Measurements from ENCODE around the gene PPP2R3C.
"Not testable (repeated sequence)": the region's sequence is repeated elsewhere in the genome, so short reads cannot be mapped to it uniquely, and the experiment has no call there.

PPP2R3C gene

DNA sequence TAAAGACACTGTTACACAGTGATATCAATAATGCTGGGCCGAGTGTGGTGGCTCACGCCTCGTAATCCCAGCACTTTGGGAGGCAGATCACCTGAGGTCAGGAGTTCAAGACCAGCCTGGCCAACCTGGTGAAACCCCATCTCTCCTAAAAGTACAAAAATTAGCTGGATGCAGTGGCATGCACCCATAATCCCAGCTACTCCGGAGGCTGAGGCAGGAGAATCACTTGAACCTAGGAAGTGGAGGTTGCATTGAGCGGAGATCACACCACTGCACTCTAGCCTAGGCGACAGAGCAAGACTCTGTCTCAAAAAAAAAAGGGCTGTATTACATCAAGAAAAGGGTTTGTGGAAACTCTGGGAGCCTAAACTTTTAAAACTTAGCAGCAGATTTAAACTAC is 27.1 kb downstream of the PPP2R3C start:
- H3K4me3 ChIP-seq (ENCODE audit: low read length in 2 of 2); H3K27me3 ChIP-seq (ENCODE audit: control insufficient read depth in 1 of 2, insufficient read depth in 2 of 2, low read length in 2 of 2); H3K9ac ChIP-seq (ENCODE audit: low read length in 2 of 2); H3K27ac ChIP-seq (ENCODE audit: low read length); H3K4me1 ChIP-seq (ENCODE audit: control insufficient read depth, insufficient read depth, low read length); H3K9me3 ChIP-seq (ENCODE audit: control insufficient read depth in 2 of 2, low read length in 2 of 2): not testable (repeated sequence)
- H3K36me3 ChIP-seq (ENCODE audit: control insufficient read depth in 2 of 2, insufficient read depth in 2 of 2, low read length in 2 of 2) = peaks cover 22 to 28% of the 10 kb centered on the region in 2 donors

DNA sequence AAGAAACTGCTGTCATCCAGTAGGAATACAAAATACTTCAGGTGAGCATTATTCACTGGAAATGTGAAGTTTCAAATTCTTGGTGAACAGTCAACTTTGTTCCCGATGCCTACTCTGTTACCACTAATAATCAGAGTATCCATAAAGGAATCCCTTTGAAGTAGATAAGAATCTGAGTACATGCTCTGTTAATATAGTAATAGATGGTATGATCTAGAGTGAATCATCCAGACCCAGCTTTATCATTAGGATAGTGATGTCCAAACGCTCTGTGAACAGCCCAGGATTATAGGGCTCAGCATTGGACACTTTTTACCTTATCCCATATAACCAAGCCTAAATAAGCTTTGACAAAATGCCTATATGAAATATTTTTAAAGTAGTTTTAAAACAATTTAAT is 33.3 kb downstream of the PPP2R3C start:
- Histone ChIP-seq H3K4me3 (ENCODE audit: low read length in 2 of 2) (no peak overlapping the region), H3K27me3 (ENCODE audit: control insufficient read depth in 1 of 2, insufficient read depth in 2 of 2, low read length in 2 of 2) (no peaks in the 10 kb centered on the region), H3K4me1 (ENCODE audit: control insufficient read depth, insufficient read depth, low read length) (no peaks in the 10 kb centered on the region), H3K36me3 (ENCODE audit: control insufficient read depth in 2 of 2, insufficient read depth in 2 of 2, low read length in 2 of 2) (peaks cover 16 to 22% of the 10 kb centered on the region in 2 donors), H3K9ac (ENCODE audit: low read length in 2 of 2) (no peak overlapping the region), H3K9me3 (ENCODE audit: control insufficient read depth in 2 of 2, low read length in 2 of 2) (no peaks in the 10 kb centered on the region), H3K27ac (ENCODE audit: low read length) (no peak overlapping the region)

DNA sequence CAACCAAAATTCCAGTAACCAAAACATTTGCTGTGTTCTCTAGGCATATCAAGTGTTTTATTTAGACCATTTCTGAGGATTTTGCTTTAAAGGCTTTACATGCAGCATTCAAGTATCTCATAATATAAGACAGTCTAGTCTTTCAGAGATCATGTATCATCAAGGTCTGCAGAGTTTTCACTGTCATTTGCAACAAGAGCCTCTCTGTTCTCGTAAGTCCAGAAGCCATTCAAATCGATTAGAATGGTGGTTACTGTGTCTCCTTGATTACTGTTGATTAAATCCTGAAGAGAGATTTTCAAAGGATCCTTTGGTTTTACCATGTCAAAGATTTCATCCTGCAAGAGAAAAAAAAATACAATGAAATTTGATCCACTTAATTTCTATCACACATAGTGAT is 36.3 kb downstream of the PPP2R3C start:
- Histone ChIP-seq H3K9me3 (ENCODE audit: control insufficient read depth in 2 of 2, low read length in 2 of 2) (no peaks in the 10 kb centered on the region), H3K27me3 (ENCODE audit: control insufficient read depth in 1 of 2, insufficient read depth in 2 of 2, low read length in 2 of 2) (no peaks in the 10 kb centered on the region), H3K36me3 (ENCODE audit: control insufficient read depth in 2 of 2, insufficient read depth in 2 of 2, low read length in 2 of 2) (peaks cover 19 to 23% of the 10 kb centered on the region in 2 donors), H3K9ac (ENCODE audit: low read length in 2 of 2) (no peak overlapping the region), H3K27ac (ENCODE audit: low read length) (no peak overlapping the region), H3K4me1 (ENCODE audit: control insufficient read depth, insufficient read depth, low read length) (no peaks in the 10 kb centered on the region), H3K4me3 (ENCODE audit: low read length in 2 of 2) (no peak overlapping the region)

DNA sequence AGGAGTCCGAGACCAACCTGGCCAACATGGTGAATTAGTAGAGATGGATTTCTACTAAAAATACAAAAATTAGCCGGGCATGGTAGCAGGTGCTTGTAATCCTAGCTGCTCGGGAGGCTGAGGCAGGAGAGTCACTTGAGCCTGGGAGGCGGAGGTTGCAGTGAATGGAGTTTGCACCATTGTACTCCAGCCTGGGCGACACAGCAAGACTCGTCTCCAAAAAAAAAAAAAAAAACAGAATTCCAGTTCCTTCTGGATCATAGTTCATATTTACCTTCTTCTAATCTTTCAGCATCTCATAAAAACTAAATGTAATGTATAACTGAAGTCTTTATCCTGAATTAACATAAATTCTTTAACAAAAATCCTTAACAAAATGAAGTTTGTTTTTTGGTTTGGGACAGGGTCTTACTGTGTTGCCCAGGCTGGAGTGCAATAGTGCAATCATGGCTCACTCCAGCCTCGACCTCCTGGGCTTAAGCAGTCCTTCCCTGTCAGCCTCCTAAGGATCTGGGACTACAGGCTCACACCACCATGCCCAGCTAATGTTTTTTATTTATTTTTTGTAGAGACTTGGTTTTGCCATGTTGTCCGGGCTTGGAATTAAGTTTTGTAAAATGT is 38.1 kb downstream of the PPP2R3C start:
- no peak overlapping the region for H3K27ac ChIP-seq (ENCODE audit: low read length)
- H3K36me3 ChIP-seq (ENCODE audit: control insufficient read depth in 2 of 2, insufficient read depth in 2 of 2, low read length in 2 of 2) = peaks cover 18 to 36% of the 10 kb centered on the region in 2 donors

DNA sequence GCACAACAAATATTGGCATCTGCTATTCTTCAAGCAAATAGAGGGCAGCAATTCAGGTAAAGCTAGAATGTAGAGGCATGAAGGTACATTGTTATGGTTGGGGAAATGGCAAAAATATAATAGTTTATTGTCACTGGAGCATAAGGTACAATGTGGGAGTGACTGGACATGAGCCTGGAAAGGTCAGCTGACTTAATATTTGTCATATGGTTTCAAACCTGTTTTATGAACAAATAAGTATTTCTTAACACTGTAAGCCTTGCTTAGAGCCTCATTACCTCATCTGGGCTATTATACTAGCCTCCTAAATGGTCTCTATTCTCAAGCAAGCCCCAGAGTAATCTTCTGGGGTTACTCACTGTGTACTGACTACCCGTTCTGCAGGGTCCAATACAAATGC is 42.0 kb downstream of the PPP2R3C start:
- Histone ChIP-seq H3K9me3 (ENCODE audit: control insufficient read depth in 2 of 2, low read length in 2 of 2) (no peaks in the 10 kb centered on the region), H3K36me3 (ENCODE audit: control insufficient read depth in 2 of 2, insufficient read depth in 2 of 2, low read length in 2 of 2) (peaks cover 14 to 31% of the 10 kb centered on the region in 2 donors), H3K27me3 (ENCODE audit: control insufficient read depth in 1 of 2, insufficient read depth in 2 of 2, low read length in 2 of 2) (no peaks in the 10 kb centered on the region), H3K4me1 (ENCODE audit: control insufficient read depth, insufficient read depth, low read length) (no peaks in the 10 kb centered on the region), H3K9ac (ENCODE audit: low read length in 2 of 2) (no peak overlapping the region), H3K4me3 (ENCODE audit: low read length in 2 of 2) (no peak overlapping the region), H3K27ac (ENCODE audit: low read length) (no peak overlapping the region)

More for the DNA sequence above, 38.1 kb downstream of the PPP2R3C start:
- Histone ChIP-seq H3K27me3 (ENCODE audit: control insufficient read depth in 1 of 2, insufficient read depth in 2 of 2, low read length in 2 of 2) (no peaks in the 10 kb centered on the region), H3K4me1 (ENCODE audit: control insufficient read depth, insufficient read depth, low read length) (no peaks in the 10 kb centered on the region), H3K4me3 (ENCODE audit: low read length in 2 of 2) (no peak overlapping the region), H3K9me3 (ENCODE audit: control insufficient read depth in 2 of 2, low read length in 2 of 2) (no peaks in the 10 kb centered on the region), H3K9ac (ENCODE audit: low read length in 2 of 2) (no peak overlapping the region)

DNA sequence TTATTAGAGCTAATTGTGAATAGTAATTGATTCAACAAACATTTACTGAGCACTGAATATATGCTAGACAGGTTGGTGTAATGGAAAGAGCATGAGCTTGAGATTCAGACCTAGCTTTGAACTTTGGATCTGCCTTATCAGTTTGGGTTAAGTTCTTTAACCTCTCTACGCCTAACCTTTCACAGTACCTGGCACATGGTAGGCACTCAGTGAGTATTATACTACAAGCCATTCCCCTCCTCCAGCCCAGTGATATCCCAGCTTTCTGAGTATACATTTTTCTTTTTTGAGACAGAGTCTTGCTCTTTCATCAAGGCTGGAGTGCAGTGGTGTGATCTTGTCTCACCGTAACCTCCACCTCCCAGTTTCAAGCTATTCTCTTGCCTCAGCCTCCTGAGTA is 43.7 kb downstream of the PPP2R3C start:
- H3K9me3 ChIP-seq (ENCODE audit: control insufficient read depth in 2 of 2, low read length in 2 of 2) = no peaks in the 10 kb centered on the region
- H3K9ac ChIP-seq (ENCODE audit: low read length in 2 of 2) = no peak overlapping the region
- H3K27ac ChIP-seq (ENCODE audit: low read length) = no peak overlapping the region
- H3K4me1 ChIP-seq (ENCODE audit: control insufficient read depth, insufficient read depth, low read length) = no peaks in the 10 kb centered on the region
- H3K4me3 ChIP-seq (ENCODE audit: low read length in 2 of 2) = no peak overlapping the region
- H3K27me3 ChIP-seq (ENCODE audit: control insufficient read depth in 1 of 2, insufficient read depth in 2 of 2, low read length in 2 of 2) = no peaks in the 10 kb centered on the region
- H3K36me3 ChIP-seq (ENCODE audit: control insufficient read depth in 2 of 2, insufficient read depth in 2 of 2, low read length in 2 of 2) = peaks cover 14 to 32% of the 10 kb centered on the region in 2 donors

DNA sequence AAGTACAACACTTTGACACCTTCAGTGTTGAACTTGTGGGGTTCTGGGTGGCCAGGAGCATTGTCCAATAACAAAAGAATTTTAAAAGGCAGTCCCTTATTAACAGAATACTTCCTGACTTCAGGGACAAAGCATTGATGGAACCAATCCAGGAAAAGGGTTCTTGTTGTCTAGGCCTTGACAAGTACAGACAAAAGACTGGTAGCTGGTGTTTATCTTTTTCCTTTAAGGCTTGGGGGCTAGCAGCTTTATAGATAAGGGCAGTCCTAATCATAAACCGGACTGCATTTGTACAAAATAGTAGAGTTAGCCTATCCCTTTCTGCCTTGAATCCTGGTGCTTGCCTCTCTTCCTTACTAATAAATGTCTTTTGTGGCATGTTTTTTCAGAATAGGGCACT is 48.3 kb downstream of the PPP2R3C start:
- Histone ChIP-seq H3K9me3 (ENCODE audit: control insufficient read depth in 2 of 2, low read length in 2 of 2) (no peaks in the 10 kb centered on the region), H3K4me3 (ENCODE audit: low read length in 2 of 2) (no peak overlapping the region), H3K27me3 (ENCODE audit: control insufficient read depth in 1 of 2, insufficient read depth in 2 of 2, low read length in 2 of 2) (no peaks in the 10 kb centered on the region), H3K36me3 (ENCODE audit: control insufficient read depth in 2 of 2, insufficient read depth in 2 of 2, low read length in 2 of 2) (peaks cover 7 to 20% of the 10 kb centered on the region in 2 donors), H3K4me1 (ENCODE audit: control insufficient read depth, insufficient read depth, low read length) (no peaks in the 10 kb centered on the region), H3K27ac (ENCODE audit: low read length) (no peak overlapping the region), H3K9ac (ENCODE audit: low read length in 2 of 2) (no peak overlapping the region)

DNA sequence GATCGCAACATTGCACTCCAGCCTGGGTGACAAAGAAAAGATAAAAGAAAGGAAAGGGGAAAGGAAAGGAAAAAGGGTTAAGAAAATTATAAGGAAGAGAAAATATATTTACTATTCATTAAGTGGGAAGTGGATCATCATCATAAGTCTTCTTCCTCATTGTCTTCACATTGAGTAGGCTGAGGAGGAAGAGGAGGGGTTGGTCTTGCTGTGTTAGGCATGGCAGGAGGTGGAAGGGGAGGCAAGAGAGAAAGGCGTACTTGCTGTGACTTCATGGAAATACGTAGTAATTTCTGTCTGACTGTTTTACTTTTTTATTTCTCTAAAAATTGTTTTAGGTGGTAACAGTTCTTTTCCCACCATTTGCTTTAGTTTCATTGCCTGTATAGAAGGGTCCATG is 49.6 kb downstream of the PPP2R3C start:
- H3K27ac ChIP-seq (ENCODE audit: low read length) = no peak overlapping the region
- H3K36me3 ChIP-seq (ENCODE audit: control insufficient read depth in 2 of 2, insufficient read depth in 2 of 2, low read length in 2 of 2) = peaks cover 7 to 26% of the 10 kb centered on the region in 2 donors

DNA sequence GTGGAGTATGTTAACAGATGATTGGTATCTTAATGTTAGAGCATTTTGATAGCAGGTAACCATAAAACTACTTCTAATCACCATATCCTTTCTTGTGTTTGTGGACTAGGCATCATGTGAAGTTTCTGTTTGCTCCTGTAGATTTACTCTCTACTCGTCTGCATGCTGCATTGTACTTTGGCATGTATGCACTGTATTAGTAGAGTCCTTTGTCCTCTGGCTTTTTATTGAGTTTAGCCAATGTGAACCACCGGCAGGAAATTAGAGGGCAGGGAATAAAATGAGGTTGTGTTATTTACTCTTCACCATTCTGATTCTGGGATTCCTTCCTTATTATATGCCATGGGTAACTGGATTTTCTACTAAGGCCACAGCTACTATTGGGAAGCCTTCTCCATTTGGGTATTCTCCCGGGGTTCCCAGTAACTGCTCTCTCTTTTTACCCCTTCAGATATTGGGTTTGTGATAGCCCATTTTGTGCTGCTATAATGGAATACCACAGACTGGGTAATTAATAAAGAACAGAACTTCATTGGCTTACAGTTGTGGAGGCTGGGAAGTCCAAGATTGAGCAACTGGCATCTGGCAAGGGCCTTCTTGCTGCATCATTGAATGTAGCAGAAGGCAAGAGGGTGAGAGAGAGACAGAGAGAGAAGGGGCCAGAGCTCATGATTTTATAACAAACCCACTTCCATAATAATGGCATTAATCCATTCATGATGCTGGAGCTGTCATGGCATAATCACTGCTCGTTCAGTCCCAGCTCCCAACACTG is 53.4 kb downstream of the PPP2R3C start:
- peaks cover 7 to 16% of the 10 kb centered on the region in 2 donors for H3K36me3 ChIP-seq (ENCODE audit: control insufficient read depth in 2 of 2, insufficient read depth in 2 of 2, low read length in 2 of 2)
- no peak overlapping the region for H3K27ac ChIP-seq (ENCODE audit: low read length)
- no peak overlapping the region for H3K9ac ChIP-seq (ENCODE audit: low read length in 2 of 2)
- H3K27me3 ChIP-seq (ENCODE audit: control insufficient read depth in 1 of 2, insufficient read depth in 2 of 2, low read length in 2 of 2) = no peaks in the 10 kb centered on the region
- no peak overlapping the region for H3K4me3 ChIP-seq (ENCODE audit: low read length in 2 of 2)
- no peaks in the 10 kb centered on the region for H3K9me3 ChIP-seq (ENCODE audit: control insufficient read depth in 2 of 2, low read length in 2 of 2)
- H3K4me1 ChIP-seq (ENCODE audit: control insufficient read depth, insufficient read depth, low read length) = no peaks in the 10 kb centered on the region

More for the DNA sequence above, 49.6 kb downstream of the PPP2R3C start:
- no peak overlapping the region for H3K9ac ChIP-seq (ENCODE audit: low read length in 2 of 2)
- H3K4me1 ChIP-seq (ENCODE audit: control insufficient read depth, insufficient read depth, low read length) = no peaks in the 10 kb centered on the region
- H3K9me3 ChIP-seq (ENCODE audit: control insufficient read depth in 2 of 2, low read length in 2 of 2) = no peaks in the 10 kb centered on the region
- H3K27me3 ChIP-seq (ENCODE audit: control insufficient read depth in 1 of 2, insufficient read depth in 2 of 2, low read length in 2 of 2) = no peaks in the 10 kb centered on the region
- H3K4me3 ChIP-seq (ENCODE audit: low read length in 2 of 2) = no peak overlapping the region

DNA sequence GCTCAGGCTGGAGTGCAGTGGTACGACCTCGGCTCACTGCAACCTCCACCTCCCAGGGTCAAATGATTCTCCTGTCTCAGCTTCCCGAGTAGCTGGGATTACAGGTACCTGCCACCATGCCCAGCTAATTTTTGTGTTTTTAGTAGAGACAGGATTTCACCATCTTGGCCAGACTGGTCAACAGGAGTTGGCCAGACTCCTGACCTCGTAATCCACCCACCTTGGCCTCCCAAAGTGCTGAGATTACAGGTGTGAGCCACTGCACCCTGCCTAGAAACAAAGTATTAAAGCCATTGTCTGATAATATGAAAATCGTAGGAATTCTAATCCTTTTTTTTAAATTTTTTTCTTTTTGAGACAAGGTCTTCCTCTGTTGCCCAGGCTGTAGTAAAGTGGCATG is 56.1 kb downstream of the PPP2R3C start:
- H3K4me3 ChIP-seq (ENCODE audit: low read length in 2 of 2); H3K4me1 ChIP-seq (ENCODE audit: control insufficient read depth, insufficient read depth, low read length); H3K27ac ChIP-seq (ENCODE audit: low read length); H3K27me3 ChIP-seq (ENCODE audit: control insufficient read depth in 1 of 2, insufficient read depth in 2 of 2, low read length in 2 of 2); H3K9ac ChIP-seq (ENCODE audit: low read length in 2 of 2); H3K9me3 ChIP-seq (ENCODE audit: control insufficient read depth in 2 of 2, low read length in 2 of 2): not testable (repeated sequence)
- H3K36me3 ChIP-seq (ENCODE audit: control insufficient read depth in 2 of 2, insufficient read depth in 2 of 2, low read length in 2 of 2) = peaks cover 7 to 11% of the 10 kb centered on the region in 2 donors

DNA sequence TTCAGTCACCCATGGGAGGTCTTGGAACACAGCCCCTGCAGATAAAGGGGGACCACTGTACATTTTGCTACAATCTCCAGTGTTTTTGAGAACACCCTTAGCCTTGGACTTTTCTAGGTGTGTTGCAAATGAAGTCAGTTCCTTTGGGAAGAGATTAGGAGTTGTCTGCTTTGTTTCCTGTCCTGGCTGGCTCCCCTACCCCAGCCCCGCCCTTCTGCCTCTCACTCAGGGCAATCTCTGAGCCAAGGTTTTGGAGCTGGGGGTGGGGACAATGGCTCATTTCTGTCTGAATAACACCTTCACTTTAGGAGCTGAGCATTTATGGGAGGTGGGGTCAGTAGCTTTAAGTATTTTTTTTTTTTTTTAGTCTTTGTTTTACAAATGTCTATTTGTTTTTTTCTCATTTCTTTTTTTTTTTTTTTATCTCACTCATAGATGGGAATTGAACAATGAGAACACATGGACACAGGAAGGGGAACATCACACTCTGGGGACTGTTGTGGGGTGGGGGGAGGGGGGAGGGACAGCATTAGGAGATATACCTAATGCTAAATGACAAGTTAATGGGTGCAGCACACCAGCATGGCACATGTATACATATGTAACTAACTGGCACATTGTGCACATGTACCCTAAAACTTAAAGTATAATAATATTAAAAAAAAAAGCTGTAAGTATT is 60.5 kb downstream of the PPP2R3C start:
- H3K9ac ChIP-seq (ENCODE audit: low read length in 2 of 2); H3K27ac ChIP-seq (ENCODE audit: low read length); H3K36me3 ChIP-seq (ENCODE audit: control insufficient read depth in 2 of 2, insufficient read depth in 2 of 2, low read length in 2 of 2): not testable (repeated sequence)

More for the DNA sequence above, 60.5 kb downstream of the PPP2R3C start:
- not testable (repeated sequence) for H3K4me1 ChIP-seq (ENCODE audit: control insufficient read depth, insufficient read depth, low read length); H3K27me3 ChIP-seq (ENCODE audit: control insufficient read depth in 1 of 2, insufficient read depth in 2 of 2, low read length in 2 of 2); H3K4me3 ChIP-seq (ENCODE audit: low read length in 2 of 2); H3K9me3 ChIP-seq (ENCODE audit: control insufficient read depth in 2 of 2, low read length in 2 of 2)
